T-helper 2 cell (primary cell): ENCODE results near the gene TLL2.

Experiments
- DNase-seq, 5 experiments: peaks; one replicate each; pipeline versions ENCODE4 v3.0.0 to v3.0.0-alpha.2; 2012 to 2022

TLL2 gene

DNA sequence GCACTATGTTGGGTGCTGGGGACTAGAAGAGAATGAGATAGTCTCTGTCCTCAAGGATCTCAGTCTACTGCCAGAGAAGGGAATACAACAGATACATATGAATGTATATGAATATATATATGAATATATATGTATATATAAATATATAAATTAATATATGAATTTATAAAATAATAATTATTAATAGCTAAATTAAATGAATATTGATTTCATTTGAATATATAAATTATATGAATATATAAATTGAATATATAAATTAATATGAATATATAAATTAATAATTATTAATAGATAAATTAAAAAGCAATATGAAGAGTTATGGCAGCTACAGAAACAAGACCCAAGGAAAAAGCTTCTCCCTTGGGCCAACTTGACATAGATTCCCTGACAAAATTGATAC, 95.1 kb downstream of the TLL2 start:
- DNase-seq = no peak

DNA sequence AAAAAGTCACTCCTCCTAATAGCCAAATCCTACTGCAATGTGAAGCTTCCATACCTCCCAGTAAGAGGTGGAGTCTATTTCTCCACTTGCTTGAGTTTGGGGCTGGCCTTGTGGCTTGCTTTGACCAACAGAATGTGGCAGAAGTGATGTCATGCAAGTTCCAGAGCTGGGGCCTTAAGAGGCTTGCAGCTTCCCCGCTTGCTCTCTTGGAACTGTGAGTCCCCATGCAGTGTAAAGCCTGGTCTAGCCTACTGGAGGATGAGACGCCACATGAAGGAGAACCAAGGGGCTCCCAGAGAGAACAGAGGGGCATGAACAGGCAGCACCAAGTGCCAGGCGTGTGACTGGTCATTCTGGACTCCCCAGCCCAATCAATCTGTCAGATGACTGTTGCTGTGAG, 96.3 kb downstream of the TLL2 start:
- no peak for DNase-seq

DNA sequence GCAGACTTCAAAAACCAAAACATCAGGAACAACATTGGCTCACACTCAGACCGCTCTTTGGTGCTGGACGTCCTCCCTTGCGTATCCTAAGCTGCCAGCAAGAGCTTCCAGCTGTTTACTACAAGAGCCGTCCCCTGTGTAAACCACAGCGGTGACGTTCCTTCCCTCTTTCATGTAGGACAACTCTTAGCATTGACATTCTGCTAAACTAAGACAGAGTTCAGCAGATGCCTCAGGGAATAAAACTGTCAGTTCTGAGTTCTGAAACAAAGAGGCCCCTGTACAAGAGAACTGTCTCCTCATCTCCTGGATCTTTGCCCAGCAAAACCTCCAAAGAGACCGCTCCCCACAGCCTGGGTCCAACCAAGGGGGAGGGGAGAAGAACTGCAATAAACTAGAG, 97.1 kb downstream of the TLL2 start:
- no peak for DNase-seq

DNA sequence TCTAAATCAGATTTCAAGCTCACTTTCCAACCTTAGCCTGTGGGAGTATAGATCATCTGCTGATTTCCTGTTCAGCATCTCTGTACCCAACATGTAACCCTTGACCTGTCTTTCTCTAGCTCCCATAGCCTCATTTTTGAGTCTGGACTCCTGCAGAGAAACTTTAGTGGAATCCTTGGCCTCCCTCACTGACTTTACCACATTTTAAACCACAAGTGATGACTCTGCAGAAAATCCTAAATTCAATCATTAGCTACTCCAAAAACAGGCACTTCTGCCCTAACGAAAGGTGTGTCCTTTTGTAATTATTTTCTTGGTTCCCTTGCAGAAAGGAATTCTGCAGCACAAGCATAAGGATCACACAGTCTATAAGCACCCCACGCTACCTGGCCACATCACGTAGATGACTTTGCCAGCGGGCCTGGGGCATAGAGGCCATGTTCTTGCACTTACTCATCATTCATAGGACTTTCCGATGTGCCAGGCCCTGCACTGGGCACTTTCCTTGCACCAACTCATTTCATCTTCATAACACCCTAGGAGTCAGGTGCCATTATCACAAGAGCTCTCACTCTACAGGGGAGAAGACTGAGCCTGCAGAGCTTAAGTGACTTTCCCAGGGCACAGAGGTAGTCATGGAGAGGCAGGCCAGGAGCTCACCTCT, 97.7 kb downstream of the TLL2 start:
- DNase-seq = no peak

DNA sequence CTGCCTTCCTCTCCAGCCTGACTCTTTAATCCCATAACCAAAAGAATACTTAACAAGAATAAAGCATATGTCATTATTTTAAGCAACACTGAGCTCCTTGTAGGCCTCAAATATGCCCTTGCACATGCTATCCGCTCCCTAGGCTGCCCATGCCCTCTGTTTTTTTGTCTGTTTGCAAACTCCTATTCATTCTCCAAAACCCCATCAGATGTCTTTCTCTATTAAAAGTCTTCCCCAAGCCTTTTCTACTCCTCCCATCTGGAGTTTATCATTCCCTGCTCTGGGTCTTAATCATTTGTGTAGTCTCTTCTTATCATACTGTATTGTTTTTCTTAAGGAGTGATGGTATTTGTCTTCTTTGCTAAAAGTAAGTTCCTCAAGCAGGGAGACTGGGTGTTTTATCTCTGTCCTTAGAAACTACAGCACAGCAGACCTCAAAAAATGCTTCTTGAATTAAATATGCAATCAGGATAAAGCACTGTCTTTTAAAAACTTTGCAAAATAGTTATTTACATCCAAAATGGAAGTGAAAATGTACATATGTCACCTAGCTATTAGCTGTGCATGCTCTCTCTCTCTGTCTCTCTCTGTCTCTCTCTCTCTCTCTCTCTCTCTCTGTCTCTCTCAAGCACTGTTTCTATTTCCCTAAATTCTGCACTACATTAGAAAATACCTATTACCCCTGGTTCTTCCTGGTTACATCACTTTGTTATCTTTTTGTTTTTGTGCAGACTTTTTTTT, 98.4 kb downstream of the TLL2 start:
- no peak for DNase-seq

DNA sequence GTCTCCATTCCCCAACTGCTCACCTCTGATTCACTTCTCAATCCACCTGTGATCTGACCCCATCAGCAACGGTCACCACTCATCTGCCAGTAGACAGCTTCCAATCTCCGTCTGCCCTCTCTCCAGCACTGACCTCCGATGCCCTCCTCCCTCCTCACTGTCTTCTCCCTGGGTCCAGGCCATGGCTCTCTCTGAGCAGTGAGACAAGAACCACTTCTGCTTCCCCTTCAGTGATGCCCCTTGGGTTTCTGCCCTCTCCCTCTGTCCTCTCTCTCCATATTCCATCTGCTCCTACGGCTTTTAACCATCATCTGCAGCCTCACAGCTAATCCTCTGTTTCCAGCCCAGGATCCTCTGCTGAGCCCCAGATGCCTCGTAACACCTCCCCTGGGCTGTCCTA, 99.4 kb downstream of the TLL2 start:
- DNase-seq = no peak

DNA sequence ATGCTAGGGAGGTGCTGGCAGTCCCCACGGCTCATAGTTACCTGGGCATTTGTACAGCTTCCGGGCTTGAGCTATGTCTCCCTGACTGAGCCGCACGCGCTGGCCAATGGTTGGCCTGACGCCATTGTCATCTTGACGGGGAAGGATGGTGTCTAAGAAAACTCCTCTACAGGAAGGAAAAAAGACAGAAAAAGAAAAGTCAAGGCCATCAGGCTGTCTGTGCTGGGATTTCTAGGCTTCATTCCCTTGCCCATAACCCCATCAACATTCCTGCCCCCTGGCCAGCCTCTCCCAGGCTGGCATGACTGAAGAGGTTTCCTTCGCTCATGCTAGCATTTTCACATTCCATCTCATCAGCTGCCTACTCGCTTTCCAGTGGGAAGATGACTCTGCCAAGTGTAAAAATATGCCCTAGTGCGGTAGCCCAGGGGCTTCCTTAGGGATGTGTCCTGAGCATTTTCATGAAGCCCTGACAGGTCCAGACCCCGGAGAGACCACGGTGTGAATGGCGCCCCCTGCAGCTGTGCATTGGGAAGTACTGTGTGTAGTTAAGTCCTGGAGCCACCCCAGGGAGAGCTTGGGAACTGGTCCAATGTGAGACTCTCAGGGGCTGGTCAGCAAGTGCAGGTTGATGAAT, 100.5 kb downstream of the TLL2 start:
- no peak for DNase-seq

DNA sequence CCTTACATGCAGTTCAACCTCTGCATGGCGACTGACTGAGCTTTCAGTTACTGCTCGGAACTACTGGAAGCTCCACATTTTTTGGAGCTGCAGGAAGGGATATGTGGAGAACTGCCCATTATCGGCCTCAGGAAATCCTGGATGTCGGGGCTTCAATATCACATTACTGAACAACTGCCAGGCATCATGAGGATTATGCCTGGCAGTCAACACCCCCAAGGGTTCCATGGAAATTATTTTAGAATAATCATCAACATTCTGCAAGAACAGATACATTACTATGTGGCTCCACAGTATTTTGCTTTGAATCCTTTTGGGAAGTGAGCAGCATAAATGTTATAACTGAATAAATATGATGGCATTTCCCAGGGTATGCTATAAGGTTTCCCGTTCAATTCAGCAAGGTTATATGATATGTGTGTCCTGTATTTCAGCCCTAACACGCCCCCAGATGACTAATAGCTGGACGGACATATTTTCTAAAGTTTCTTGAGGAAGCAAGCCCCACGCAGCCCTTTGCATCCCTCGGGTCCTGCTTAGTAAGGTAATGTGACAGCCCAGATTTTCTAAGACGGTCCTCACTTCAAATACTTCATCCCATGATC, 101.9 kb downstream of the TLL2 start:
- no peak for DNase-seq

DNA sequence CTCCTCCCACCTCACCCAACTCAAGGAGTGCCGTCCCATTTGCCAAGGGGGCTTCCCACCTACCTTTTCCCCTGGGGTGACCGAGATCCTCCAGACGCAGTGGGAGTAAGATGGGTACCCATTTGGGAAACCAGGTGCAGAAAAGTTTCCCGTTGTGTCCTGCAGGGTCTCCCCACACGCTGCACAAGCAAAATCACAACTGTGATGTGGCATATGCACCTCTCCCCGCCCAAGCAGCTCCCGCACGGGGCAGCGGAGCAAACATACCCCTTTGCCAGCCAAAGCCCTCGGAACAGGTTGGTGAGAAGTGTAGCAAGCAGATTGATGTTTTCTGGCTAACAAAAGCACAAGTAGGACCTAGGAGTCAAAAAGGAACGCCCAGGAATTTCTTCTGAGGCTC, 103.4 kb downstream of the TLL2 start:
- DNase-seq = no peak

DNA sequence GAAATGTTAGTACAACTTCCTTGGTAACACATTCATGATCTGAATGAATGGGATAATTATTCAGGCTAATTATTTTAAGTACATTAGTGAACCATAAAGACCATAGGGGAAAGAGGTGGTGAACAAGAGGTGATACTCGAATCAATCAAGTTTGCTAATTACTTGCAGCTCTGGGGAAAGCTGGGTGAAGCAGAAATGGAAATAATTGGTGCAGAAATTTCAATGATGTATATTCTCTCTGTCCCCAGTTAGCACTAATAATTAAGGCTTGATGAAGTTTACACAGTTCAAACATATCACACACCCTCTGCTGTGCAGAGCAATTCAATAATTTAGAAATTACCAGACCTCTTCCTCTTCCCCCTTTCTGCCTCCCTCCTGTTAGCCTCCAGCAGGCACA, 105.5 kb downstream of the TLL2 start:
- no peak for DNase-seq

DNA sequence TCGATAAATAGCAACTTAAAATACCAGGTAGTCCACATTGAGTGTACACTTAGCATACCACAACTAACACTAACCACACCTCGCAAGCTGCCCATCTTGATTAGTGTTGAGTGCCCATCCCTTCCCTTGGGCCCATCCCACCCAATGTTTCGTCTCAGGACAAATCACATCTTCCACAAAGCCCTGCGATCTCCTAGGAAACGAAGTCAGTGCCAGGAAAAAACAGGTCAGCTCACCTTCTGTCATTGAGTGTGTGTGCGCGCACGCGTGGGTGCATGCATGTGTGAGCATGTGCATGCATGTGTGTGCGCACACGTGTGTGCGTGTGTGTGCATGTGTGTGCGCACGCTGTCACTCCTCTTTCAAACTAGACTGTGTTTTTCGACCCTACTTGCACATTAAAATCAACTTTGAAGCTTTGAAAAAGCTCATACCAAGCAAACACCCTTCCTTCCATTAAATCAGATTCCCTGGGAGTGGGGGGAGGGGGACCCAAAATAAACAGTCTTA, 106.1 kb downstream of the TLL2 start:
- DNase-seq = no peak

DNA sequence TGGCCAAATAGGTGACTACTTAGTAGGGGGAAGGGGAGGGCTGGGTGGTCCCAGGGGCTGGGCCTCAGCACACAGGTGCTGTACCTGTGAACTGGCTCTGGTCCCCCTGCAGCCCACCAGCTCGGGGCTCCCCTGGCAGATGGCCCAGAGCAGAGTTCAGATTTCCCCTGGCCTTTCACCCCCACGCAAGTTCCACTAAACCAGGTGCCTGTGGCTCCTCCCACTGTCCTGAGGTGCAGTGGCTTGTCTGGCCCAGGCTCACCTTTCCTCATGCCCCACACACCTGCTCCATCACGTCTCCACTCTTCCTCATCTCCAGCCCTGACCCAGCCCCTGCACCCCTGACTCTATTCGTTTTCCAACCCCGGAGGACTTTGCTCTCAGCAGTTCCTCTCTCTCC, 107.6 kb downstream of the TLL2 start:
- DNase-seq = no peak

DNA sequence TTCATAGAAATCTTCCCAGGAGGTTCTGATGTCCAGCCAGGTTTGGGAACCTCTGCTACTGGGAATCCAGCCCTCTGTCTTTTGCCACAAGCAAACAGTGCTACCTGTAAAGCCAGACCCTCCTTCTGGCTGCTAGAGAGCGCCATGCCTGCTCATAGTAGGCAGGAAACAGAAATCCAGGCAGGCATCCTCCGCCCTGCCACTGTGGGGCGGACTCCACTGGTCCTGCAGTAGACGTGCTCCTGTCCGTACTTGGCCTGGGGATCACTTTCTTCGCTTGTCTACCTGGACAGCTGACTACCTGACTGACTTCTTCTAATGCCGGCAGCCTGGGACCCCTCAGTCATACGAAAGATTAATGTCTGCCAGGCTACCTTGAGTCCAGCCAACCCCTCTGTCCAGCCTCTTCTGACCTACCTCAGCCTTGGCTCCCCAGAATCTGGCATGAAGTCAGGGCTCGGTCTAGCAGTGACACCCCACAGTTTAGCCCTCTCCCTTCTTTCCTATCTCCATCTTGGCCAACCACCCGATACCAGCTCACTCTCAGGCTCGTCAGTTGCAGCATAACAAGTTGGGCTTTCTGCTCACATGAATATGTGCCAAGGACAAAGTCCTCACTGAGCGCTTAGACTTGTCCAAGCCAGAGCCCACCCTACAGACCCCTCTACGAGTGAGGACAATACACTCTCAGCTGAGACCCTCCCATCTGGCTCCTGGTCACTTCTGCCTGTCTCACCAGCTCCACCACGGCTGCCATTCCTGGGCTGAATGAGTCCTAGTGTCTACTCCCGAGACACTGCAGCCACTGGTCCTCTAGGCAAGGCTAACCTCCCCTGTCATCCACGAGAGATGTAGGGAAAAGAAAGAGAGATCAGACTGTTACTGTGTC, 111.1 kb downstream of the TLL2 start:
- no peak for DNase-seq

DNA sequence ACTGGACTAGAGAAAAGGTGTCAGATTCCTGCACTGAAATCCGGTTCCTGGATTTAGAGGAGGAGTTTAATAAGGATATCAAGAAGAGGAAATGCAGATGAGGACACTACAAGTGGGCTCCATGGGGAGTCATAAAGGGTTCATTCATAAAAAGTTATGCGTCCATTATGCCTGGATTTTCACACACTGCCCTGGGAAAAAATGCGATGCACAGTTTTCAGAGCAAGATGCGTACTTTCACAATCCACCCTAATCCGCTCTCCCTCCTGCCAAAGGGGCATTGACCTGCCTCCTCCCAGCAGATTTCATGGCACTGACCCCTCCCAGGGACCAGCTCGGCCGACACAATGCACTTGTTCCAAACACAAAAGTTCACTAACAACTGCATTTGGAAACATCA, 112.7 kb downstream of the TLL2 start:
- no peak for DNase-seq

DNA sequence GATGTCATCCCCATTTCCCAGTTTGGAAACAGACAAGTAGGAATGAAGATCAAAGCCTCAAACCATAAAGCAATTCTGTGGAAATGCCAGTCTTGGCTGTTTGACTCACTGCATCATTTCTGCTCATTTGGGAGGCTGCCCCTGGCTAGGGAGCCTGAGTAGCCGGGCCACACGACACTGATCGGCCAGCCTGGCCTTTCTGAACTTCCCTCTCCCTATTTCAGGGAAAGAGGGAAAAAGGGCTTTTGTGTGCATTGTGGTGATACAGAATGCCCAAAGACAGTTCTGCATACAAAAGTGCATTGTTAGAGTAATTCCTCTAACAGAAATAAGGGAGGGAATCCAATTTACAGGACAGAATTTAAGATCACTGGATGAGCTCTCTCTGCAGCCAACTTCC, 113.3 kb downstream of the TLL2 start:
- no peak for DNase-seq

DNA sequence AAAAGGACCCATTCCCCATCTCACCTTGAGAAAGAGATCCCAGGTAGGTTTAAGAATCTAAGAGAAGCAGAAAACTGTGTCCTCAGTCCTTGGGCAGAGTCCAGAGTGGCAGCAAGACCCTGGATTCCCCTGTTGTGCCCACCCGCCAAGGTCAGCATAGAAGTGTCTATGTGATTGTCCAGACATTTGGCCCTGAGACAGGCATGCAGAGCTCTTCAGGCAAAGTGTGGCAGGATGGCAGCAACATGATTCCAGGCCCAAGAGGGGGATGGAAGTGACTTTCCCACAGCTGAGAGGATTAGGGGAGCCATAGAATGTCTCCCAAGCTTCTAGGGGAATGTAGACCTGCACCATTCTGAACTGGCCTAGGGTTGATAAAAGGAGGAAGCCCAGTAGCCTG, 115.8 kb downstream of the TLL2 start:
- no peak for DNase-seq

DNA sequence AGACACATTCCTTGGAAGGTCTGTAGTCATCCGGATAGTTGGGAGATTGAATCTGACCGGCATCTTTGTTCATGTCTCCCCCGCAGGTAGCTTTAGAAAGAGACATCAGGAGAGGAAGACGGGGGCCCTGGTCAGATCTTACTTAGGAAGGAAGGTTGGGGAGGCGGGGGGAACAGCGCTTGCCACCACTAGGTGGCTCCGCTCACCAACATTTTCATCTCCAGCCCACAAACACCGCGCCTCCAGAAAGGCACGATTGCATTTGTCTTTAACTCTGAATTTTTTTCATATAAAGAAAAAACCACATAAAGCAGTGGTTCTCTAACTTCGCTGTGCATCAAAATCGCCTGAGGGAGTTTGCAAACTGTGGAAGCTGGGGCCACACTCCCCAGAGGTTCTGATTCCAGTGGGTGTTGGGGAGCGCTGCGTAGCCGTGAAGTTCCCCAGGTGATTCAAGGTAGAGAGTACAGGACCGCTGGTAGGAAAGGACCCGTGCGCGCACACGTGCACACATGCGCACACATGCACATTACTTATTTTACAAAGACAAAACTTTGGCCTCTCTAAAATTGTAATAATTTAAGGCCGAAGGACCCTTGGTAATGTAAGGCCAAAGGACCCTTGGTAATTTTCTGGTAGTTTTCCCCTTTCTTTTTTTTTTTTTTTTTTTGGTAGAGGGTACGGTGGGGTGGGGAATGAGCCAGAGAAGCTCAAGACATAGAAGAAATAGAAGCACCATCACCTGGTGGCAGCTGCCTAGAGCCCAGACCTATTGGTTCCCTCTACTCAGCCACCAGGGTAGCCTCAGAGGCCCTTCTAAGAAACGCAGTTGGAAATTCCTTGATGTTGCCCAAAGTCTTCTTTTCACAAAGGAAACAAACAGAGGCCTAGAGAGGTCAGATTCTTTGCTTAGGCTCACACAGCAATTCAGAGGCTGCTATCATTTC, 117.5 kb downstream of the TLL2 start:
- DNase-seq = peak in 4 of 5 experiments; percentile 6 to 73 (median 36)

DNA sequence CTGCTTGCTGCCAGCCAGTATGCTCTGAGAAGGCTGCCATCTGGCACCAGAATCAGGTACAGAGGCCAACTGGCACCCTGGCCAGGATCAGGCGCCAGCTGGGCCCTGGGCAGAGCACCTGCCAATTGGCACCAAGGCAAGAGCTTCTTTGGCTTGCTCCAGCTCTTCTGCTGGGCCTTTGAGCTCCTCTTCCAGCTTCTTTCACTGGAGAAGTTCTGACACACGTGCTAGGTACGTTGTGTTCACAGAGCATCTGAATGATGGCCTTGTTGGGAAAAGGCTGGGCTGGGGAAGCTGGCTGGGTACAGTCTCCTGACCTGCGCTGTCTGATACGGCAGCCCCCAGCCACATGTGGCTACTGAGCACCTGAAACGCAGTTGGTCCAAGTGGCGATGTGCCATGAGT, 123.3 kb downstream of the TLL2 start:
- no peak for DNase-seq

DNA sequence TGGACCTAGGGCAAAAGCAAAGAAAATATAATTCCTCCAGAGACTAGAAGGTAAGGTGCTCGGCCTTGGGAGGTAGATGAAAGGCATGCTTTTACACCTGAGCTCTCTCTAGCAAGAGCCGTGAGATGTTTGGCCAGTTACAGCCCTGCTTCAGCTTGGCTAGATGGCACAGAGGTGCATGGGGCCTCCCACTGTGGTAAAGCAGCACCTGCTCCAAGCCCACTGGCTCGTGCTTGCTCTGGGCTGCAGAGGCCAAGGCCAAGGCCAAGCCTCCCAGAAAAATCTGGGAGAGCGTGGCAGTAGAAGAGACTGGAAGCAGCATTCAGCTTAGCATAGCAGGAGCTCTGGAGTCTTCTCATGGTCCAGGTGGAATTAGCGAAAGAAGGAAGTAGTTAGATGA, 123.9 kb downstream of the TLL2 start:
- no peak for DNase-seq

DNA sequence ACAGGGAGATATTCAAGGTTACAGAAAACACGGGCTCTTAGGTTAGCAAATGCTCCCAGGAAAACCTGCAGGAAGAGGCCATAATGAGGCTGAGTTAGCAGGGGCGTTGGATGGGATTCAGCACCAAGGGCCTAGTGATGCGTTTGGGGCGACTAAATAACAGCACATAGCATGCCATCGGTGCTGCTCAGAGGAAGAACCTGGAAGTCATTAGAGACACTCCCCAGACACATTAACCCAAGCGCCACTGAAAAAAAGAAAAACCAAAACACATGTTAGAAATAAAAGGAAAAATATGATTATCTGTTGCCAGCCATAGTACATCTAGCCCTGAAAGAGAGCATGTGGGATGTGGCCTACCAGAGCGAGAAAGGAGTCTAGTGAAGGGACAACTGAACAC, 126.1 kb downstream of the TLL2 start:
- no peak for DNase-seq

DNA sequence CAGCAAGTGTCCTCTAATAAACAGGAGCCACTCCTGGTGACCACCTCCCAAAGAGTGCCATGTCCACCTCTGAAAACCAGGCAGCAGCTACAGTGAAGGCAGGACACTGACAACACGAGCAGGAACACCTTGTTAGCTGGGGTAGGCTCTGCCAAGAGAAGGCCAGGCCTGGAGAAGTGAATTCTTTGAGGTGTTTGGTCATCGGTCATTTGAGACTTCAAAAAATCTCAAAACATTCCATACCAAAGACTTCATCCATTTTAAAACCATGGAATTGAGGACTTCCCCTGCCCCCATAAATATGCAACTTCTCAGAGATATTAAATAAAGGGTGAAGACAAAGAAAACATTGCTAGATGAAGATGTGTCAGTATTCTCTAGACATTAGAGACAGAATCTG, 126.6 kb downstream of the TLL2 start:
- no peak for DNase-seq
